ENCODE measurements around the gene FCGBP. TPM values are rescaled to one million over a fixed set of nuclear protein-coding genes. Genes with fewer than 3 reads are reported as not detected.

The FCGBP gene
- total RNA-seq, 1 donor from 2014 or later: 10.0 TPM

DNA sequence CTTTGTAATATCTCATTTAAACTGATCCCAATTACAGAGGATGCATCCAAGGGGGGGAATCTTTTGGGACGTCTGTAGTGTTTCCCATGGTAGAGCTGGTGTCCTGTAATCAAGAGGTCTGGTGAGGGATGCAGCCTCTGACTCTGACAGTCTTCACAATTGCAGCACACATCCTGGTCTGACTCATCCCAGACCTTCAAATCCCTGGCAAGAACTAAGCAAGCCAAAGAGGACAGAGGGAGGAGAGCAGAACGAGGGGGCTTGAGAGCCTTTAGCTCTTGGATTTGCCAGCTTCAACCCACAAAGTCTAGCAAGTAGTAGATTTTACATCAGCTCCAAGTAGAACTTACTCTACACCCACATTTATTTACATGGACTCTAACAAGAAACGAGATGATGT, 17.3 kb upstream of the FCGBP start:
- TF ChIP-seq, protein P1, sequence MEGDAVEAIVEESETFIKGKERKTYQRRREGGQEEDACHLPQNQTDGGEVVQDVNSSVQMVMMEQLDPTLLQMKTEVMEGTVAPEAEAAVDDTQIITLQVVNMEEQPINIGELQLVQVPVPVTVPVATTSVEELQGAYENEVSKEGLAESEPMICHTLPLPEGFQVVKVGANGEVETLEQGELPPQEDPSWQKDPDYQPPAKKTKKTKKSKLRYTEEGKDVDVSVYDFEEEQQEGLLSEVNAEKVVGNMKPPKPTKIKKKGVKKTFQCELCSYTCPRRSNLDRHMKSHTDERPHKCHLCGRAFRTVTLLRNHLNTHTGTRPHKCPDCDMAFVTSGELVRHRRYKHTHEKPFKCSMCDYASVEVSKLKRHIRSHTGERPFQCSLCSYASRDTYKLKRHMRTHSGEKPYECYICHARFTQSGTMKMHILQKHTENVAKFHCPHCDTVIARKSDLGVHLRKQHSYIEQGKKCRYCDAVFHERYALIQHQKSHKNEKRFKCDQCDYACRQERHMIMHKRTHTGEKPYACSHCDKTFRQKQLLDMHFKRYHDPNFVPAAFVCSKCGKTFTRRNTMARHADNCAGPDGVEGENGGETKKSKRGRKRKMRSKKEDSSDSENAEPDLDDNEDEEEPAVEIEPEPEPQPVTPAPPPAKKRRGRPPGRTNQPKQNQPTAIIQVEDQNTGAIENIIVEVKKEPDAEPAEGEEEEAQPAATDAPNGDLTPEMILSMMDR (conservative IDR thresholded peaks at IDR 0.05): no peak
- Mint-ChIP-seq H3K9me3 (no peaks in the 10 kb centered on the region), H3K27ac (no peak overlapping the region), H3K36me3 (no peaks in the 10 kb centered on the region), H3K4me3 (no peak overlapping the region), H3K4me1 (ENCODE audit: unreplicated experiment) (no peaks in the 10 kb centered on the region), H3K27me3 (no peaks in the 10 kb centered on the region)
- no peak for DNase-seq (ENCODE audit: extremely low spot score, unreplicated experiment)

DNA sequence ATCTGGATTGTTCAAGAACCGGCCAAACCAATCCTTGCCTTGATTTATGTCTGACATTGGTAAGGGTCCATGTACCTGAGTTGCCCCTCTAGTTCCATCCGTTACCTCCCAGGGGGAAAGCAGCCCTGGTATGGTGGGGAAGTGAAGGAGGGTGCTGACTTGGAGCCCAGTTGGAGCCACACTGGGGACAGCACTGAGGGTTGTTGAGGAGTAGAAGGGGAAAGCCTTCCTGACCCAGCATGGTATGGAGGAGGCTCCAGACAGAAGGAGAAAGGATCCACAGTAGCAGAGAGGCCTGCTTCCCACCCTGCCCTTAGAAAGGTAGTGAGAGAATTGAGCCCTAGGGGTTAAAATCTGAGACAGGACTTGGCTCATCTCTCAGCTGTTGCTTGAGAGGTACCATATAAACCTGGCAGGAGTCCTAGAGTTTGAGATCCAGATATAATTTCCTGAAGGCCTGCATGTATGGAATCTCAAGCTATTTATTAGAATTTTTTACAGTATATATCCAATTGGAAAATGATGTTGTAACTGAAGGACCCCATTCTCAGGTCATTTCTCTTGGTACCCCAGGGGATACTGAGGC, 16.7 kb upstream of the FCGBP start:
- H3K4me1 Mint-ChIP-seq (ENCODE audit: unreplicated experiment): no peaks in the 10 kb centered on the region
- H3K27me3 Mint-ChIP-seq: no peaks in the 10 kb centered on the region
- H3K4me3 Mint-ChIP-seq: no peak overlapping the region
- TF ChIP-seq, protein P1 (conservative IDR thresholded peaks at IDR 0.05): no peak
- no peaks in the 10 kb centered on the region for H3K36me3 Mint-ChIP-seq
- no peak overlapping the region for H3K27ac Mint-ChIP-seq
- no peaks in the 10 kb centered on the region for H3K9me3 Mint-ChIP-seq
- DNase-seq (ENCODE audit: extremely low spot score, unreplicated experiment): no peak

DNA sequence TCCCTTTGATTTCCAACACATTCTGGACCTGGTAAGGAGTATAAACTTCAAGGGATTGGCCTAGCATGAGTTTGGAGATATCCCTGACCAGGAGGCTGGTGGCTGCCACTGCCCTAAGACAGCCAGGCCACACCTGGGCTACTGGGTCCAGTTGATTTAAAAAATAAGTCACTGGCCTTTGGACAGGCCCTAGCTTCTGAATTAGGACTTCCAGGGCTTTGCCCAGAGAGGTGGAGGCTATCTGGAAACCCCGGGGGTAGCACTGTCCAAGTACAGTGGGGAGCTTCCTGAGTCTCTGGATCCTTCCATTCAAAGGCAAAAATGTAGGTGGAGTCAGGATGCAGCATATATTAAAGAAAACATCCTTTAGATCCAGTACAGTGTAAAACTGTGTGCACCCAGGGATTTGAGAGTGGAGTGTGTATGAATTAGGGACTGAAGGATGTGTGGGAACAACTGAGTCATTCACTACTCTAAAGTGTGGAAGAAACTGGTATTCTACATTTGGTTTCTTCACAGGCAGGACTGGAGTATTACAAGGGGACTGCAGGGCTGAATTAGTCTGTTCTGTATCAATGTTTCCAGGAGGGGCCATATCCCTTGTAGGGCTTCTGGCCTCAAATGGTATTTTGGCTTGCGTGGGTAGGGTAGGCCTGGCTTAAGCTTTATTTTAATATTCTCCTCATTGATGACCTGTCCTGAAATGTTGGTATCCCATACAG, 14.8 kb upstream of the FCGBP start:
- Mint-ChIP-seq H3K27me3 (no peaks in the 10 kb centered on the region), H3K4me3 (no peak overlapping the region), H3K27ac (no peak overlapping the region), H3K9me3 (peaks cover 2% of the 10 kb centered on the region), H3K36me3 (no peaks in the 10 kb centered on the region), H3K4me1 (ENCODE audit: unreplicated experiment) (peaks cover 3% of the 10 kb centered on the region)
- no peak for DNase-seq (ENCODE audit: extremely low spot score, unreplicated experiment)
- TF ChIP-seq, protein P1 (conservative IDR thresholded peaks at IDR 0.05): no peak

DNA sequence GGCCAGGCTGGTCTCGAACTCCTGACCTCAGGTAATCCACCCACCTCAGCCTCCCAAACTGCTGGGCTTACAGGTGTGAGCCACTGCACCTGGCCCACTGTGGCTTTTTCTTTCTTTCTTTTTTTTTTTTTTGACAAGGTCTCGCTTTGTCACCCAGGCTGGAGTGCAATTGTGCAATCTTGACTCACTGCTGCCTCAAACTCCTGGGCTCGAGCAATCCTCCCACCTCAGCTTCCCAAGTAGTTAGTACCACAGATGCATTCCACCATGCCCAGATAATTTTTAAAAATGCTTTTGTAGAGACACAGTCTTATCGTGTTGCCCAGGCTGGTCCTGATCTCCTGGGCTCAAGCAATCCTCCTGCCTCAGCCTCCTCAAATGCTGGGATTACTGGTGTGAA, 12.1 kb upstream of the FCGBP start:
- peaks cover 5% of the 10 kb centered on the region for H3K9me3 Mint-ChIP-seq
- no peak overlapping the region for H3K4me3 Mint-ChIP-seq
- H3K27ac Mint-ChIP-seq: no peak overlapping the region
- TF ChIP-seq, protein P1 (conservative IDR thresholded peaks at IDR 0.05): no peak
- no peaks in the 10 kb centered on the region for H3K36me3 Mint-ChIP-seq
- DNase-seq (ENCODE audit: extremely low spot score, unreplicated experiment): no peak
- H3K4me1 Mint-ChIP-seq (ENCODE audit: unreplicated experiment): peaks cover 19% of the 10 kb centered on the region
- H3K27me3 Mint-ChIP-seq: no peaks in the 10 kb centered on the region

DNA sequence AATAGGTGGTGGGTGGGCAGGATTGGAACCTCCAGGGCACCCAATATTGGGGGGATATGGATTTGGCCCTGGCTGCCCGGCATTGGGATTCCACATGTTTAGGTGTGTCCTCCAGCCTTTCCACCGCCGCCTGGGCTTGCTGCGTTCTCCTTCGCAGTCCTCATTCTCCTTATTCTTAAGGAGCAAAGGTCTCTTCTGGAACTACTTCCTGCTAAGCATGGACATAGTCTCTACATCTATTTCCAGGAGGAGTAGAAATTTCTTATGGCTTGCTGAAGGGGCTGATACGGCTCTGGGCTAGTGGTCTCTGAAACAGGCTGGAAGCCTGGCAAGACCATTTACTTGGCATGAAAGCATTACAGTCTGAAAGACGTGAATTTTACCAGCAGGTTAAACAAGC, 9.2 kb upstream of the FCGBP start:
- Mint-ChIP-seq H3K9me3 (peaks cover 19% of the 10 kb centered on the region), H3K36me3 (no peaks in the 10 kb centered on the region), H3K4me1 (ENCODE audit: unreplicated experiment) (peaks cover 23% of the 10 kb centered on the region), H3K27me3 (no peaks in the 10 kb centered on the region), H3K27ac (no peak overlapping the region), H3K4me3 (no peak overlapping the region)
- DNase-seq (ENCODE audit: extremely low spot score, unreplicated experiment): no peak
- TF ChIP-seq, protein P1 (conservative IDR thresholded peaks at IDR 0.05): no peak

All from type B pancreatic cell (in vitro differentiated cells).